GM12878 (cell line): ENCODE data around the gene TSNAX. TPM values are rescaled to one million over a fixed set of nuclear protein-coding genes. Genes with fewer than 3 reads are reported as not detected.

ENCODE experiments used
- ATAC-seq: fragments of 200-7000 bp; cut with Tn5 transposase; 3 replicates; pipeline ENCODE4 v1.9.1; 2020; ENCODE audit warnings: mild to moderate bottlenecking, moderate library complexity
- BruUV-seq: library from RNA; stranded (reverse); fragments of 400-500 nt; replicated peaks from 2 replicates; lab custom pipeline; 2021; lab: Mats Ljungman, UMichigan
- CTCF ChIA-PET: fragments of 300-600 bp; sonication (Branson Sonifier 250); formaldehyde crosslinking; extraction: SDS; loops from one replicate; lab custom pipeline; 2021; ENCODE audit warnings: inconsistent platforms; lab: Yijun Ruan, JAX
- POLR2A ChIA-PET: fragments of 350-600 bp; formaldehyde crosslinking; extraction: SDS; loops from one replicate; lab custom pipeline; 2021; ENCODE audit warnings: inconsistent platforms; lab: Charles Lee
- RAD21 ChIA-PET: fragments of 300-600 bp; sonication (Branson Sonifier 250); formaldehyde crosslinking; loops from one replicate; lab custom pipeline; 2023; ENCODE audit warnings: antibody characterized with exemption; ENCODE audit not compliant: unreplicated experiment; lab: Charles Lee
- SMC1A ChIA-PET: fragments of 300-600 bp; sonication (Branson Sonifier 250); formaldehyde crosslinking; loops from one replicate; lab custom pipeline; 2023; ENCODE audit not compliant: unreplicated experiment, uncharacterized antibody; lab: Charles Lee
- DNase-seq: peaks from one replicate; pipeline ENCODE4 v3.0.0-alpha.2; 2011; ENCODE audit warnings: low read depth, low spot score
- FAIRE-seq: peaks from 3 replicates; lab custom pipeline; 2011; peaks lifted over from hg19 to GRCh38; lab: Jason Lieb, UNC
- H2AFZ ChIP-seq: 2 replicates; pipeline ENCODE4 v1.6.0; 2011; ENCODE audit warnings: low read depth, low read length, control low read depth; ENCODE audit not compliant: control insufficient read depth
- H3K27ac ChIP-seq: 2 replicates; pipeline ENCODE4 v1.5.1; 2011; ENCODE audit warnings: control low read depth; ENCODE audit not compliant: control insufficient read depth, insufficient read depth
- H3K27me3 ChIP-seq, 2 experiments: replicated peaks in 1 of 2; 2 replicates each; pipeline versions ENCODE4 v1.6.0 to v1.6.1; 2011; ENCODE audit warnings: low read length in 1 of 2; ENCODE audit not compliant: control insufficient read depth in 2 of 2, insufficient read depth in 2 of 2
- H3K36me3 ChIP-seq, 2 experiments: 2 replicates each; pipeline ENCODE4 v1.5.1; 2011; ENCODE audit warnings: low read length in 1 of 2; ENCODE audit not compliant: control insufficient read depth in 2 of 2, insufficient read depth in 2 of 2
- H3K4me1 ChIP-seq: 2 replicates; pipeline ENCODE4 v1.6.1; 2011; ENCODE audit warnings: mild to moderate bottlenecking, low read length, moderate library complexity, mixed read lengths; ENCODE audit not compliant: control insufficient read depth, insufficient read depth
- H3K4me2 ChIP-seq: 2 replicates; pipeline ENCODE4 v1.6.0; 2011; ENCODE audit warnings: control low read depth; ENCODE audit not compliant: control insufficient read depth, insufficient read depth
- H3K4me3 ChIP-seq: fragments of 200-600 bp; sonication (generic); 2 replicates; pipeline ENCODE4 v1.5.1; 2016
- H3K79me2 ChIP-seq: 2 replicates; pipeline ENCODE4 v1.6.0; 2011; ENCODE audit warnings: low read length; ENCODE audit not compliant: control insufficient read depth, insufficient read depth
- H3K9ac ChIP-seq: 2 replicates; pipeline ENCODE4 v1.8.0; 2011; ENCODE audit warnings: low read length, control low read depth, mixed read lengths; ENCODE audit not compliant: control insufficient read depth, insufficient read depth
- H3K9me3 ChIP-seq: replicated peaks from 3 replicates; pipeline ENCODE4 v1.5.1; 2011; ENCODE audit warnings: mild to moderate bottlenecking, low read length; ENCODE audit not compliant: control insufficient read depth, insufficient read depth
- H4K20me1 ChIP-seq: 2 replicates; pipeline ENCODE4 v1.6.0; 2011; ENCODE audit not compliant: control insufficient read depth, insufficient read depth
- ASH2L ChIP-seq: fragments of 300-600, 200-600 bp; sonication (generic); IDR thresholded peaks from 2 replicates; pipeline ENCODE4 v1.6.1; 2017; ENCODE audit warnings: low read depth, mild to moderate bottlenecking, borderline replicate concordance
- CHD1 ChIP-seq: IDR thresholded peaks from 2 replicates; pipeline ENCODE4 v1.6.1; 2012; ENCODE audit warnings: low read depth, low read length, improper control_type of control experiment
- EGR1 ChIP-seq, 2 experiments: IDR thresholded peaks; 1 replicate in 1 of 2; 2 replicates in 1 of 2; pipeline ENCODE4 v1.6.1; 2011 to 2012; ENCODE audit warnings: low read depth in 2 of 2, low read length in 2 of 2, borderline replicate concordance in 1 of 2, mild to moderate bottlenecking in 1 of 2, moderate library complexity in 1 of 2
- FOS ChIP-seq: IDR thresholded peaks from 3 replicates; pipeline ENCODE4 v1.6.1; 2011; ENCODE audit warnings: borderline replicate concordance; ENCODE audit not compliant: insufficient read length; ENCODE audit errors: extremely low read depth
- KLF5 ChIP-seq: fragments of 450-650 bp; IDR thresholded peaks from 2 replicates; pipeline ENCODE4 v1.6.1; 2014; ENCODE audit warnings: mild to moderate bottlenecking; ENCODE audit not compliant: partially characterized antibody
- LARP7 ChIP-seq: fragments of 450-650 bp; IDR thresholded peaks from 2 replicates; pipeline ENCODE4 v1.6.1; 2017; ENCODE audit warnings: mild to moderate bottlenecking
- MTA3 ChIP-seq: IDR thresholded peaks from 2 replicates; pipeline ENCODE4 v1.6.1; 2012; ENCODE audit warnings: low read length, inconsistent platforms, borderline replicate concordance
- MXI1 ChIP-seq: fragments of 150-350 bp; IDR thresholded peaks from 2 replicates; pipeline ENCODE4 v1.6.1; 2011; ENCODE audit warnings: low read depth, mild to moderate bottlenecking, inconsistent platforms, low read length, improper control_type of control experiment
- MYC ChIP-seq: IDR thresholded peaks from 2 replicates; pipeline ENCODE4 v1.6.1; 2011; ENCODE audit warnings: mild to moderate bottlenecking, low read length, moderate library complexity, inconsistent platforms; ENCODE audit not compliant: insufficient read depth, insufficient replicate concordance, insufficient read length, severe bottlenecking
- RAD51 ChIP-seq: fragments of 450-650 bp; IDR thresholded peaks from 2 replicates; pipeline ENCODE4 v1.6.1; 2016; ENCODE audit warnings: moderate library complexity, mild to moderate bottlenecking, inconsistent platforms
- RCOR1 ChIP-seq: conservative IDR thresholded peaks from 2 replicates; pipeline ENCODE4 v1.6.1; 2012; ENCODE audit warnings: low read depth, low read length, improper control_type of control experiment
- ZBTB40 ChIP-seq: fragments of 450-650 bp; IDR thresholded peaks from 2 replicates; pipeline ENCODE4 v1.6.1; 2016; ENCODE audit warnings: mild to moderate bottlenecking, moderate library complexity, borderline replicate concordance
- WGBS: methylation state at CpG from one replicate; pipeline ENCODE4 v1.1.6; 2016; ENCODE audit warnings: low lambda C conversion rate; ENCODE audit not compliant: insufficient replicate concordance, insufficient coverage; ENCODE audit errors: missing lambda C conversion rate; 5-methylcytosine and 5-hydroxymethylcytosine counted together
- in situ Hi-C: fragments of 300-500 bp; cut with MboI; formaldehyde crosslinking; loops from 9 replicates; pipeline ENCODE4 v1.14.3; 2018; ENCODE audit warnings: mixed read lengths
- intact Hi-C: fragments of 100-400 bp; cut with micrococcal nuclease; formaldehyde crosslinking; loops from one replicate; pipeline ENCODE4 v1.14.2; 2022; ENCODE audit not compliant: unreplicated experiment
- polyA plus RNA-seq, 11 experiments: library from polyadenylated mRNA; depleted of rRNA in 4 of 11; unstranded in 6 of 11; stranded (reverse) in 5 of 11; fragments of >200 nt; fragmentation: Nextera tagmentation in 4 of 11; fragmentation: Illumina TruSeq in 1 of 11; extraction: Ambion mirVana in 4 of 11; extraction: Trizol in 1 of 11; gene quantifications; 1 replicate in 1 of 11; 2 replicates in 10 of 11; pipeline versions ENCODE4 v1.2.1 to v1.2.3, GENCODE V29; 2011 to 2016; ENCODE audit warnings: inconsistent platforms in 2 of 11, missing spikeins in 2 of 11, low read depth in 1 of 11
- total RNA-seq, 4 experiments: library from RNA; depleted of rRNA in 3 of 4; stranded (reverse); fragments of >200 nt in 3 of 4; fragmentation: Illumina TruSeq in 1 of 4; extraction: Trizol in 1 of 4; gene quantifications; 2 replicates each; pipeline versions ENCODE4 v1.2.1 to v1.2.3, GENCODE V29; 2013 to 2021
- TF ChIP-seq, protein P1 (sequence below): fragments of 450-650 bp; IDR thresholded peaks from 2 replicates; pipeline ENCODE4 v1.6.1; 2016; ENCODE audit warnings: mild to moderate bottlenecking
- TF ChIP-seq, protein P2 (sequence below): IDR thresholded peaks from 2 replicates; pipeline ENCODE4 v1.6.1; 2012; ENCODE audit warnings: low read depth, low read length, improper control_type of control experiment
- TF ChIP-seq, protein P3 (sequence below): fragments of 450-650 bp; IDR thresholded peaks from 2 replicates; pipeline ENCODE4 v1.6.1; 2014; ENCODE audit warnings: mild to moderate bottlenecking

The TSNAX gene
- total and polyA plus RNA-seq, 10 of the 15 experiments (the other 5 are each of a cell fraction or from before 2014, with no cell fraction given) = 24.8 to 49.7 (median 35.6) TPM

DNA sequence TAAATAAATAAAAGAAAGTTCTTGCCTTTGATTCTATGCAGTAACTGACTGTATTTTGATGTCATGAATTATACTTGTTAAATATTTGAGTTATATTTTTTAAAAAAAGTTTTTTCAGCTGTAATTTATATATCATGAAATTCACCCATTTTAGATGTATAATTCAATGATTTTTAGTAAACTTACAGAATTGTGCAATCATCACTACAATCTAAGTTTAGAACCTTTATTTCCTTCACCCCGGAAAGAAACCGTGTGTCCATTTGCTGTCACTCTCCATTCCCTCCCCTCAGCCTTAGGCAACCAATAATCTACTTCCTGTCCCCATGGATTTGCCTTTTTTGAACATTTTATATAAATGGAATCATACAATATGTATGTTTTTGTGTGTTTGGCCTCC, 65.7 kb downstream of the TSNAX start:
- ATAC-seq (no peak), FAIRE-seq (no peak), DNase-seq (no peak)
- H3K4me3 ChIP-seq = no peak overlapping the region
- RAD21 ChIA-PET = no interaction called here
- no peak overlapping the region for H3K9ac ChIP-seq
- no peaks in the 10 kb centered on the region for H3K4me1 ChIP-seq
- H3K79me2 ChIP-seq = no peaks in the 10 kb centered on the region
- BruUV-seq = no TSS peak
- no peak overlapping the region for H3K27ac ChIP-seq
- 70% methylated on average over 2 of the region's 2 CpGs for WGBS
- no peaks in the 10 kb centered on the region for H4K20me1 ChIP-seq
- intact Hi-C loops (loop anchor here (5.0 kb wide), 1 partner anchor 177 kb away; no protein-coding TSS in a partner anchor), in situ Hi-C loops (no loop called here)
- SMC1A ChIA-PET = interaction anchor here (0.9 kb wide), 1 partner anchor 700 kb away, joined by 3 read pairs; no protein-coding TSS in a partner anchor
- no peak overlapping the region for H3K4me2 ChIP-seq
- H2AFZ ChIP-seq = no peak overlapping the region
- POLR2A ChIA-PET = no interaction called here
- CTCF ChIA-PET = interaction anchor here (1.2 kb wide), 1 partner anchor 237 kb away, joined by 5 read pairs; no protein-coding TSS in a partner anchor
- no peaks in the 10 kb centered on the region for H3K27me3 ChIP-seq
- no peaks in the 10 kb centered on the region for H3K36me3 ChIP-seq
- no peaks in the 10 kb centered on the region; the same call in 2 of the 3 replicates for H3K9me3 ChIP-seq
- no peak for TF ChIP-seq KLF5
- TF ChIP-seq RCOR1 = no peak
- no peak for TF ChIP-seq MXI1
- no peak for TF ChIP-seq LARP7
- TF ChIP-seq CHD1 = no peak
- no peak for TF ChIP-seq ASH2L
- TF ChIP-seq, protein P1, sequence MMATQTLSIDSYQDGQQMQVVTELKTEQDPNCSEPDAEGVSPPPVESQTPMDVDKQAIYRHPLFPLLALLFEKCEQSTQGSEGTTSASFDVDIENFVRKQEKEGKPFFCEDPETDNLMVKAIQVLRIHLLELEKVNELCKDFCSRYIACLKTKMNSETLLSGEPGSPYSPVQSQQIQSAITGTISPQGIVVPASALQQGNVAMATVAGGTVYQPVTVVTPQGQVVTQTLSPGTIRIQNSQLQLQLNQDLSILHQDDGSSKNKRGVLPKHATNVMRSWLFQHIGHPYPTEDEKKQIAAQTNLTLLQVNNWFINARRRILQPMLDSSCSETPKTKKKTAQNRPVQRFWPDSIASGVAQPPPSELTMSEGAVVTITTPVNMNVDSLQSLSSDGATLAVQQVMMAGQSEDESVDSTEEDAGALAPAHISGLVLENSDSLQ = no peak
- TF ChIP-seq MYC = no peak
- TF ChIP-seq, protein P2, sequence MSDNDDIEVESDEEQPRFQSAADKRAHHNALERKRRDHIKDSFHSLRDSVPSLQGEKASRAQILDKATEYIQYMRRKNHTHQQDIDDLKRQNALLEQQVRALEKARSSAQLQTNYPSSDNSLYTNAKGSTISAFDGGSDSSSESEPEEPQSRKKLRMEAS = no peak
- TF ChIP-seq, protein P3, sequence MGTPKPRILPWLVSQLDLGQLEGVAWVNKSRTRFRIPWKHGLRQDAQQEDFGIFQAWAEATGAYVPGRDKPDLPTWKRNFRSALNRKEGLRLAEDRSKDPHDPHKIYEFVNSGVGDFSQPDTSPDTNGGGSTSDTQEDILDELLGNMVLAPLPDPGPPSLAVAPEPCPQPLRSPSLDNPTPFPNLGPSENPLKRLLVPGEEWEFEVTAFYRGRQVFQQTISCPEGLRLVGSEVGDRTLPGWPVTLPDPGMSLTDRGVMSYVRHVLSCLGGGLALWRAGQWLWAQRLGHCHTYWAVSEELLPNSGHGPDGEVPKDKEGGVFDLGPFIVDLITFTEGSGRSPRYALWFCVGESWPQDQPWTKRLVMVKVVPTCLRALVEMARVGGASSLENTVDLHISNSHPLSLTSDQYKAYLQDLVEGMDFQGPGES = no peak
- no peak for TF ChIP-seq MTA3
- no peak for TF ChIP-seq FOS
- no peak for TF ChIP-seq ZBTB40
- TF ChIP-seq EGR1 (IDR thresholded peaks at IDR 0.05; ENCODE audit: borderline replicate concordance in 1 of 2, low read depth in 2 of 2, low read length in 2 of 2) = no peak
- TF ChIP-seq RAD51 = no peak
